GM13977 (cell line): Measurements from ENCODE around the gene PIK3R6.

Experiments
- DNase-seq: peaks from one replicate; pipeline ENCODE4 v3.0.0; 2012; ENCODE audit warnings: low spot score
- CTCF ChIP-seq: IDR thresholded peaks from 2 replicates; pipeline ENCODE4 v1.5.1; 2012; ENCODE audit warnings: mild to moderate bottlenecking, control low read depth; ENCODE audit not compliant: insufficient read depth; ENCODE audit errors: extremely low read depth, missing control alignments
- in situ Hi-C: fragments of 300-500 bp; cut with MboI; formaldehyde crosslinking; loops from one replicate; pipeline ENCODE4 v1.12.0; 2022; ENCODE audit warnings: low sequenced_read_pairs, low pct_unique_long_range_greater_than_20kb, mixed read lengths, inconsistent platforms; ENCODE audit not compliant: unreplicated experiment

PIK3R6 gene

GRCh38 chr17:8822401-8823035, 45.0 kb downstream of the PIK3R6 start:
- TF ChIP-seq CTCF: no peak
- in situ Hi-C loops: no loop called here

GRCh38 chr17:8821446-8822105, 45.9 kb downstream of the PIK3R6 start:
- in situ Hi-C loops: no loop called here
- no peak for DNase-seq
- no peak for TF ChIP-seq CTCF

More at GRCh38 chr17:8822401-8823035, 45.0 kb downstream of the PIK3R6 start:
- no peak for DNase-seq

GRCh38 chr17:8820311-8821010, 47.0 kb downstream of the PIK3R6 start:
- in situ Hi-C loops: no loop called here
- no peak for DNase-seq
- TF ChIP-seq CTCF: no peak

GRCh38 chr17:8818654-8819330, 48.7 kb downstream of the PIK3R6 start:
- DNase-seq: no peak
- TF ChIP-seq CTCF: no peak
- in situ Hi-C loops: no loop called here

- TF ChIP-seq CTCF: no peak
- in situ Hi-C loops: no loop called here
- no peak for DNase-seq
Measured at GRCh38 chr17:8818047-8818446, 49.4 kb downstream of the PIK3R6 start.

- peak; percentile 88 for DNase-seq
- no peak for TF ChIP-seq CTCF
- in situ Hi-C loops: no loop called here
Measured at GRCh38 chr17:8806926-8807550, 60.4 kb downstream of the PIK3R6 start.
